ENCODE data around the gene FBXW9.

- TF ChIP-seq CTCF (IDR thresholded peaks at IDR 0.05; ENCODE audit: borderline replicate concordance, extremely low read depth, low read length, poor library complexity, severe bottlenecking) (no peak), EZH2 (IDR thresholded peaks at IDR 0.05; ENCODE audit: borderline replicate concordance, low read depth, low read length, severe bottlenecking) (no peak)
Measured at GRCh38 chr19:12681074-12681987, 15.1 kb downstream of the FBXW9 start, which contains the start of gene DHPS.
